ENCODE data around the gene AGBL5. TPM values are rescaled to one million over a fixed set of nuclear protein-coding genes. Genes with fewer than 3 reads are reported as not detected.

The AGBL5 gene
- total RNA-seq, 1 experiment from 2014 or later = 55.4 TPM

DNA sequence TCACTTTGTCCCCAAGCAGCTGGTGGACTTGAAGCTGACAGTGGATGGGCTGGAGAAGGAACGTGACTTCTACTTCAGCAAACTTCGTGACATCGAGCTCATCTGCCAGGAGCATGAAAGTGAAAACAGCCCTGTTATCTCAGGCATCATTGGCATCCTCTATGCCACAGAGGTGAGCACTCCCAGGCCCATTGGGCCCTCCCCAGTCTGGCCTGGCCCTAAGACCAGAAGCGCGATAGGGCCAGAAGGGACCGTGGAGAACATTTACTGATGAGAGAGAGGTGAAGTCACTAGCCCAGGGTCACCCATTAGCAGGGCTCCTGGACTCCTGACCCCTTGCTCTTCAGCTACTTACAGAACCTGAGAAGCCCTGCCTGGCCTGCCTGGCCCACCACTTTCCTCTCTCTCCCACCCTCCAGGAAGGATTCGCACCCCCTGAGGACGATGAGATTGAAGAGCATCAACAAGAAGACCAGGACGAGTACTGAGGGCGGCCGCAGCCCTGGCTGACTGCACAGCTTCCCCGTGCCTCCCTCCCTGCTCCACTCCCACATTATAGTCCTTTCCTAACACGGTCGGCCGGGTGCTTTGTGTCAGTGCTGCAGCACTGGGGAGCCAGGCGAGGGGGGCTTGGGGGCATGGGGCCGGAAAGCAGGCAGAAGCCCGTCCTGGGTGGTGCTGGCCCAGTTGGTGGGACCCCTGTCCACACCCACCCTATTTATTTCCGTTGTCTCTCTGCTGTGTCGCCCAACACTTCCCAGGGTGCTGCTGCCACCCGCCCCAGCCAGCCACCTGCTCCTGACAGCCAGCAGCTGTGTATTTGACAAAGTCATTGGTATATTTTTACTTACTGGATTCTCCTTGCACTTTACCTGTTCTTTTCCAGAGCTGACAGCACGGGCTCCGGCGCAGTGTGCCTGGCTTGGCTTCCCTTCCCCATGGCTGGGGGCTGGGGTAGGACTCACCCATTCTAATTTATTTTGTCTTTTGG, 25.3 kb upstream of the AGBL5 start:
- Histone ChIP-seq H3K56ac (ENCODE audit: insufficient read length, low read depth, low read length) (no peak overlapping the region), H3K9ac (ENCODE audit: extremely low read depth, insufficient read length, low read length) (no peak overlapping the region), H3K79me2 (ENCODE audit: insufficient read depth, low read length) (no peaks in the 10 kb centered on the region), H3K23me2 (ENCODE audit: insufficient read length, low read depth, low read length, poor library complexity, severe bottlenecking) (no peaks in the 10 kb centered on the region), H2BK12ac (ENCODE audit: insufficient read length, low read depth, low read length) (no peak overlapping the region), H3K4ac (ENCODE audit: low read depth, low read length) (no peak overlapping the region), H3T11ph (ENCODE audit: low read length) (no peak overlapping the region), H3K18ac (ENCODE audit: insufficient read length, low read depth, low read length) (no peak overlapping the region), H4K91ac (ENCODE audit: insufficient read length, low read depth, low read length) (no peak overlapping the region), H3K9me3 (ENCODE audit: control insufficient read depth, low read depth, low read length) (no peaks in the 10 kb centered on the region), H2AFZ (ENCODE audit: low read length) (no peak overlapping the region), H4K20me1 (ENCODE audit: control insufficient read depth, insufficient read depth, insufficient read length) (no peaks in the 10 kb centered on the region), H3K23ac (ENCODE audit: insufficient read length, low read depth, low read length) (no peak overlapping the region), H3K4me1 (ENCODE audit: insufficient read depth, low read length) (no peaks in the 10 kb centered on the region), H3K4me2 (ENCODE audit: insufficient read depth, insufficient read length, low read length) (no peak overlapping the region), H3K27me3 (ENCODE audit: insufficient read depth, low read length) (no peaks in the 10 kb centered on the region), H3K14ac (ENCODE audit: insufficient read depth, low read length) (no peak overlapping the region), H2AK5ac (ENCODE audit: insufficient read length, low read length) (no peak overlapping the region), H3K27ac (ENCODE audit: insufficient read length, low read depth, low read length) (no peak overlapping the region), H2BK5ac (ENCODE audit: insufficient read length, low read length) (no peak overlapping the region), H2BK20ac (ENCODE audit: low read depth, low read length, poor library complexity, severe bottlenecking) (no peak overlapping the region), H4K5ac (ENCODE audit: insufficient read length, low read depth, low read length) (no peak overlapping the region), H3K79me1 (ENCODE audit: insufficient read depth, low read depth, low read length, poor library complexity, severe bottlenecking) (no peaks in the 10 kb centered on the region), H4K8ac (replicated peaks; ENCODE audit: insufficient read length, low read depth, low read length) (no peak overlapping the region), H2BK120ac (ENCODE audit: low read depth, low read length, poor library complexity, severe bottlenecking) (no peak overlapping the region), H2BK15ac (ENCODE audit: low read depth, low read length) (no peak overlapping the region)
- no peak for DNase-seq
- Mint-ChIP-seq H3K27me3 (ENCODE audit: low read depth) (no peaks in the 10 kb centered on the region; the same call in 1 of the 2 replicates), H3K9me3 (no peaks in the 10 kb centered on the region; a peak in 1 of 5 replicates), H3K27ac (peak overlapping the region; percentile 49 to 61 (median 59); a peak in 3 of 7 replicates), H3K4me3 (peak overlapping the region in 1 of 2 experiments; percentile 2; a peak in 1 of 5 replicates), H3K4me1 (peaks cover 5 to 9% of the 10 kb centered on the region in 2 experiments), H3K36me3 (ENCODE audit: insufficient read depth in 1 of 3, low read depth in 3 of 3) (peaks cover 4 to 19% (median 9%) of the 10 kb centered on the region in 3 experiments)
- no CpG with 5 or more reads among the region's 24 CpGs for WGBS (ENCODE audit: extremely low coverage, insufficient read length, low lambda C conversion rate)
- TF ChIP-seq, protein P1, sequence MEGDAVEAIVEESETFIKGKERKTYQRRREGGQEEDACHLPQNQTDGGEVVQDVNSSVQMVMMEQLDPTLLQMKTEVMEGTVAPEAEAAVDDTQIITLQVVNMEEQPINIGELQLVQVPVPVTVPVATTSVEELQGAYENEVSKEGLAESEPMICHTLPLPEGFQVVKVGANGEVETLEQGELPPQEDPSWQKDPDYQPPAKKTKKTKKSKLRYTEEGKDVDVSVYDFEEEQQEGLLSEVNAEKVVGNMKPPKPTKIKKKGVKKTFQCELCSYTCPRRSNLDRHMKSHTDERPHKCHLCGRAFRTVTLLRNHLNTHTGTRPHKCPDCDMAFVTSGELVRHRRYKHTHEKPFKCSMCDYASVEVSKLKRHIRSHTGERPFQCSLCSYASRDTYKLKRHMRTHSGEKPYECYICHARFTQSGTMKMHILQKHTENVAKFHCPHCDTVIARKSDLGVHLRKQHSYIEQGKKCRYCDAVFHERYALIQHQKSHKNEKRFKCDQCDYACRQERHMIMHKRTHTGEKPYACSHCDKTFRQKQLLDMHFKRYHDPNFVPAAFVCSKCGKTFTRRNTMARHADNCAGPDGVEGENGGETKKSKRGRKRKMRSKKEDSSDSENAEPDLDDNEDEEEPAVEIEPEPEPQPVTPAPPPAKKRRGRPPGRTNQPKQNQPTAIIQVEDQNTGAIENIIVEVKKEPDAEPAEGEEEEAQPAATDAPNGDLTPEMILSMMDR (conservative IDR thresholded peaks at IDR 0.05) = no peak
